K562 (cell line): Measurements from ENCODE around the gene SGCB. TPM values are rescaled to one million over a fixed set of nuclear protein-coding genes. Genes with fewer than 3 reads are reported as not detected.

Experiments
- ATAC-seq: fragments of 200-7000 bp; cut with Tn5 transposase; 3 replicates; pipeline ENCODE4 v1.9.1; 2020; ENCODE audit warnings: moderate library complexity
- BruUV-seq: library from RNA; stranded (reverse); fragments of 400-500 nt; replicated peaks from 2 replicates; lab custom pipeline; 2021; lab: Mats Ljungman, UMichigan
- CTCF ChIA-PET: fragments of 300-600 bp; formaldehyde crosslinking; extraction: SDS; loops from one replicate; lab custom pipeline; 2021; ENCODE audit warnings: low intra/inter-chr PET ratio; lab: Yijun Ruan, JAX
- POLR2A ChIA-PET: fragments of 300-600, 350-650 bp; sonication (Branson Sonifier 250); formaldehyde crosslinking; extraction: SDS; loops from one replicate; lab custom pipeline; 2021; ENCODE audit warnings: antibody characterized with exemption, inconsistent platforms; lab: Yijun Ruan, JAX
- DNase-seq, 4 experiments: peaks; one replicate each; pipeline versions ENCODE4 v3.0.0 to v3.0.0-alpha.2; 2011 to 2018; ENCODE audit warnings: low spot score in 3 of 4, mixed read lengths in 3 of 4; ENCODE audit errors: extremely low read depth in 1 of 4
- FAIRE-seq: peaks from 2 replicates; lab custom pipeline; 2011; peaks lifted over from hg19 to GRCh38; lab: Jason Lieb, UNC
- H2AFZ ChIP-seq: 2 replicates; pipeline ENCODE4 v1.6.0; 2011; ENCODE audit warnings: low read depth, low read length, control low read depth, inconsistent platforms
- H3K27ac ChIP-seq: fragments of 200-600 bp; 3 replicates; pipeline ENCODE4 v1.8.0; 2011; ENCODE audit warnings: low read depth, mild to moderate bottlenecking, control low read depth, inconsistent platforms, low read length, moderate library complexity, mixed read lengths; ENCODE audit errors: extremely low read depth
- H3K27me3 ChIP-seq, 2 experiments: fragments of 300-600 bp in 1 of 2; 2 replicates in 1 of 2; 3 replicates in 1 of 2; pipeline versions ENCODE4 v1.6.0 to v1.8.0; 2011; ENCODE audit warnings: inconsistent platforms in 2 of 2, low read length in 2 of 2, mild to moderate bottlenecking in 1 of 2, mixed read lengths in 1 of 2, moderate library complexity in 1 of 2; ENCODE audit not compliant: control insufficient read depth in 2 of 2, insufficient read depth in 2 of 2
- H3K36me3 ChIP-seq: fragments of 300-600 bp; 3 replicates; pipeline ENCODE4 v1.8.0; 2011; ENCODE audit warnings: mild to moderate bottlenecking, low read length, inconsistent platforms; ENCODE audit not compliant: control insufficient read depth, insufficient read depth
- H3K4me1 ChIP-seq, 2 experiments: fragments of 200-600 bp in 1 of 2; replicated peaks in 1 of 2; 2 replicates in 1 of 2; 3 replicates in 1 of 2; pipeline versions ENCODE4 v1.5.1 to v1.8.0; 2011; ENCODE audit warnings: inconsistent platforms in 2 of 2, low read length in 2 of 2, mild to moderate bottlenecking in 1 of 2, mixed read lengths in 1 of 2, moderate library complexity in 1 of 2; ENCODE audit not compliant: control insufficient read depth in 2 of 2, insufficient read depth in 2 of 2
- H3K4me2 ChIP-seq: 2 replicates; pipeline ENCODE4 v1.6.1; 2011; ENCODE audit warnings: low read length, control low read depth, inconsistent platforms, mixed read lengths; ENCODE audit not compliant: insufficient read depth
- H3K4me3 ChIP-seq: fragments of 200-600 bp; sonication (generic), shearing (Covaris generic); 2 replicates; pipeline ENCODE4 v1.5.1; 2016; ENCODE audit warnings: control low read depth, inconsistent platforms
- H3K79me2 ChIP-seq: fragments of 200-600 bp; 3 replicates; pipeline ENCODE4 v1.8.0; 2011; ENCODE audit warnings: low read length, inconsistent platforms; ENCODE audit not compliant: control insufficient read depth, insufficient read depth
- H3K9ac ChIP-seq, 2 experiments: 2 replicates each; pipeline versions ENCODE4 v1.6.0 to v1.6.1; 2011; ENCODE audit warnings: low read depth in 2 of 2, low read length in 2 of 2, control low read depth in 1 of 2, inconsistent platforms in 1 of 2, mild to moderate bottlenecking in 1 of 2, mixed read lengths in 1 of 2; ENCODE audit not compliant: insufficient read depth in 1 of 2
- H3K9me1 ChIP-seq: one replicate; pipeline ENCODE4 v1.6.0; 2011; ENCODE audit warnings: inconsistent platforms, mild to moderate bottlenecking, low read length, moderate library complexity; ENCODE audit not compliant: control insufficient read depth, insufficient read depth
- H3K9me3 ChIP-seq: replicated peaks from 2 replicates; pipeline ENCODE4 v1.5.1; 2011; ENCODE audit warnings: low read depth, low read length, inconsistent platforms; ENCODE audit not compliant: control insufficient read depth, insufficient read depth
- H4K20me1 ChIP-seq: replicated peaks from 2 replicates; pipeline ENCODE4 v1.6.1; 2011; ENCODE audit warnings: low read length, inconsistent platforms, mixed read lengths; ENCODE audit not compliant: control insufficient read depth, insufficient read depth
- E2F6 ChIP-seq, 2 experiments: IDR thresholded peaks; 2 replicates each; pipeline ENCODE4 v1.6.1; 2011; ENCODE audit warnings: borderline replicate concordance in 1 of 2, control low read depth in 1 of 2, low read depth in 1 of 2, low read length in 1 of 2, mild to moderate bottlenecking in 1 of 2, mixed read lengths in 1 of 2, moderate library complexity in 1 of 2; ENCODE audit not compliant: insufficient read depth in 1 of 2, insufficient read length in 1 of 2, poor library complexity in 1 of 2, severe bottlenecking in 1 of 2; ENCODE audit errors: extremely low read depth in 1 of 2
- MTA3 ChIP-seq: fragments of 450-650 bp; formaldehyde crosslinking; IDR thresholded peaks from 2 replicates; pipeline ENCODE4 v1.6.1; 2017; ENCODE audit warnings: mild to moderate bottlenecking, borderline replicate concordance
- PHB2 ChIP-seq: fragments of 450-650 bp; IDR thresholded peaks from 2 replicates; pipeline ENCODE4 v1.6.1; 2017; ENCODE audit warnings: low read depth
- RERE ChIP-seq: sonication (generic); formaldehyde crosslinking; IDR thresholded peaks from 2 replicates; pipeline ENCODE4 v1.8.0; 2023; ENCODE audit warnings: missing genetic modification reagents, mild to moderate bottlenecking, borderline replicate concordance
- ZNF644 ChIP-seq: fragments of 200-800 bp; sonication (Bioruptor generic); IDR thresholded peaks from 2 replicates; pipeline ENCODE4 v1.6.1; 2016; ENCODE audit warnings: low read depth, missing genetic modification characterization, missing compliant biosample characterization
- ZNF76 ChIP-seq: fragments of 250-450 bp; sonication (Bioruptor Pico); IDR thresholded peaks from 2 replicates; pipeline ENCODE4 v1.4.0; 2020; ENCODE audit warnings: mild to moderate bottlenecking, moderate library complexity, borderline replicate concordance
- WGBS: fragments of 100-300 bp; shearing (Covaris generic); methylation state at CpG from one replicate; pipeline ENCODE4 v1.1.6; 2016; ENCODE audit warnings: low coverage, mixed read lengths; ENCODE audit not compliant: insufficient coverage; ENCODE audit errors: missing lambda C conversion rate; 5-methylcytosine and 5-hydroxymethylcytosine counted together
- in situ Hi-C: fragments of 300-500 bp; cut with MboI; formaldehyde crosslinking; loops from 4 replicates; pipeline ENCODE4 v1.15.0; 2018; ENCODE audit warnings: inconsistent platforms, mixed read lengths
- intact Hi-C: fragments of 100-400 bp; cut with micrococcal nuclease; formaldehyde crosslinking; loops from 2 replicates; pipeline ENCODE4 v1.14.2; 2022
- polyA plus RNA-seq, 8 experiments: library from polyadenylated mRNA; depleted of rRNA in 4 of 8; stranded (reverse) in 5 of 8; unstranded in 3 of 8; fragments of >200 nt; fragmentation: Nextera tagmentation in 2 of 8; fragmentation: Illumina TruSeq in 1 of 8; extraction: Ambion mirVana in 2 of 8; extraction: Trizol in 1 of 8; gene quantifications; 2 replicates each; pipeline versions ENCODE4 v1.2.1 to v1.2.3, GENCODE V29; 2011 to 2014; ENCODE audit warnings: inconsistent platforms in 1 of 8, missing spikeins in 1 of 8
- total RNA-seq, 7 experiments: library from RNA; depleted of rRNA in 6 of 7; stranded (reverse); fragments of >200 nt in 6 of 7; fragmentation: Illumina TruSeq in 2 of 7; extraction: Trizol in 2 of 7; gene quantifications; 2 replicates each; pipeline versions ENCODE4 v1.2.1 to v1.2.3, GENCODE V29; 2011 to 2021; ENCODE audit warnings: low replicate concordance in 1 of 7

The SGCB gene
- total and polyA plus RNA-seq, 9 of the 15 experiments (the other 6 are each of a cell fraction or from before 2014, with no cell fraction given) = 0.01 to 0.20 (median 0.07) TPM; not detected in 3

- WGBS = 26% methylated on average over 30 of the region's 44 CpGs
- H3K9ac ChIP-seq = no peak within 1 kb of the TSS
- no peak within 1 kb of the TSS for H3K27ac ChIP-seq
- intact Hi-C loops (no loop called here), in situ Hi-C loops (no loop called here)
- H3K4me2 ChIP-seq = no peak within 1 kb of the TSS
- ChIA-PET POLR2A (no interaction called here), CTCF (no interaction called here)
- DNase-seq = no peak
- TF ChIP-seq E2F6 (IDR thresholded peaks at IDR 0.05; ENCODE audit: borderline replicate concordance in 1 of 2, extremely low read depth in 1 of 2, insufficient read depth in 1 of 2, insufficient read length in 1 of 2, low read depth in 1 of 2, low read length in 1 of 2, poor library complexity in 1 of 2, severe bottlenecking in 1 of 2) (no peak), ZNF644 (tag) (no peak)
- FAIRE-seq = no peak
- no peaks in the 10 kb centered on the region; a peak in 1 of 5 replicates for H3K4me1 ChIP-seq
- H3K27me3 ChIP-seq = peaks cover 0 to 14% of the 10 kb centered on the region in 2 experiments; a peak in 2 of 5 replicates
- H3K4me3 ChIP-seq = no peak within 1 kb of the TSS
- BruUV-seq = no TSS peak
- H2AFZ ChIP-seq = no peak within 1 kb of the TSS
- H3K9me1 ChIP-seq = no peaks in the 10 kb centered on the region
- ATAC-seq = no peak
- H4K20me1 ChIP-seq = no peaks in the 10 kb centered on the region
- no peaks in the 10 kb centered on the region for H3K79me2 ChIP-seq
- H3K36me3 ChIP-seq = no peaks in the 10 kb centered on the region
- no peaks in the 10 kb centered on the region for H3K9me3 ChIP-seq
Observed at GRCh38 chr4:52051213-52051614, 13.1 kb upstream of the SGCB start, which contains the start of gene SPATA18. Gene SPATA18, plus strand, starts transcription at chr4:52051304. Its CDS starts 401 bp downstream, at chr4:52051705.

GRCh38 chr4:52049266-52049665 is 11.2 kb upstream of the SGCB start:
- Histone ChIP-seq H2AFZ (no peak overlapping the region), H3K4me1 (no peaks in the 10 kb centered on the region; a peak in 1 of 5 replicates), H3K79me2 (no peaks in the 10 kb centered on the region), H3K9me1 (no peaks in the 10 kb centered on the region), H3K27ac (no peak overlapping the region), H3K4me3 (no peak overlapping the region), H3K9ac (no peak overlapping the region), H3K36me3 (no peaks in the 10 kb centered on the region), H3K9me3 (no peaks in the 10 kb centered on the region), H3K4me2 (no peak overlapping the region), H3K27me3 (peaks cover 0 to 14% of the 10 kb centered on the region in 2 experiments; a peak in 2 of 5 replicates), H4K20me1 (no peaks in the 10 kb centered on the region)
- intact Hi-C loops (no loop called here), in situ Hi-C loops (no loop called here)
- FAIRE-seq = no peak
- BruUV-seq = no TSS peak
- no peak for ATAC-seq
- WGBS = 0% methylated on average over 5 of the region's 5 CpGs
- POLR2A ChIA-PET = no interaction called here
- CTCF ChIA-PET = no interaction called here
- no peak for DNase-seq
- TF ChIP-seq RERE = no peak
- TF ChIP-seq MTA3 = no peak
- no peak for TF ChIP-seq PHB2
- no peak for TF ChIP-seq ZNF76
